Upper lobe of left lung (tissue), 4 donors: ENCODE data around the gene LRRC8D.

Experiments
- CTCF ChIP-seq, 6 experiments: fragments of 450-650 bp in 4 of 6; fragments of 200-600 bp in 2 of 6; sonication (generic) in 2 of 6; IDR thresholded peaks; one replicate each; pipeline ENCODE4 v1.5.1; 2016 to 2019; ENCODE audit warnings: antibody characterized with exemption in 6 of 6
- EP300 ChIP-seq, 4 donors: sonication (generic); formaldehyde crosslinking; IDR thresholded peaks; one replicate each; pipeline ENCODE4 v1.5.1; 2017; ENCODE audit warnings: antibody characterized with exemption in 4 of 4, control low read depth in 2 of 4
- POLR2A ChIP-seq, 4 donors: fragments of 450-650 bp; IDR thresholded peaks; one replicate each; pipeline ENCODE4 v1.5.1; 2016 to 2017; ENCODE audit warnings: antibody characterized with exemption in 4 of 4, mild to moderate bottlenecking in 2 of 4

DNA sequence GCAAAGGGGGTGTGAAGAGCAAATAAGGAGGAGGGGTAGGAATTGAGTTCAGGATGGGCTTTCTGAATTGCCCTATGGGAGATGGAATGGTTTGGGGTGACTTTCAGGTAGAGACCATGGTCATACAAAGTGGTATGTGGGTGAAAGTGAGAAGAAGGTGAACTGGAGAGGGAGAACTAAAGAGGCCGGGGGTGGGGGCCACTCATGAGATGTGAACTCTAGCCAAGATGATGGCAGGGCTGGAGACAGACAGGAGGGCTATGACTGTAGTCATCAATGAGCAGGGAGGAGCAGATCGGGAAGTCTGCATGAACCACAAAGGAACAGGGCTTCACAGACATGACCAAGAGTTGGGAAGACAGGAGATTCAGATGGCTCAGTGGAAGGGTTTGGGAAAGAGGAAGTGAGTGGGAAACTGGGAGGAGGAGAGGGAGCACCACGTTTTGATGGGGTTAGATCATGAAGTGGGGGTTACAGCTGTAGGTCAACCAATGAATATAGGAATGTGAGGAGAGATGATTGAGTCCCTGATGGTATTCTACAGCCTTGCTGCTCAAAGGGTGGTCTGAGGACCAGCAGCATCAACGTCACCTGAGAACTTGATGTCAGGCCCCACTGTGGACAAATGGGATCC lies 20.7 kb upstream of the LRRC8D start:
- TF ChIP-seq CTCF (IDR thresholded peaks at IDR 0.05) (no peak), POLR2A (IDR thresholded peaks at IDR 0.05) (no peak), EP300 (IDR thresholded peaks at IDR 0.05) (no peak)
